Heart left ventricle (tissue), 16 donors: ENCODE results near the gene C11orf97. TPM values are rescaled to one million over a fixed set of nuclear protein-coding genes. Genes with fewer than 3 reads are reported as not detected.

Experiments
- ATAC-seq, 4 donors: fragments of 200-7000 bp; cut with Tn5 transposase; one replicate each; pipeline ENCODE4 v1.9.1; 2020 to 2022; ENCODE audit warnings: moderate library complexity in 4 of 4, mild to moderate bottlenecking in 3 of 4, moderate number of reproducible peaks in 1 of 4
- DNase-seq, 5 donors: peaks; one replicate each; pipeline ENCODE4 v3.0.0-alpha.2; 2020
- H3K27ac ChIP-seq, 12 donors: fragments of 200-600 bp; sonication (generic) in 4 of 12; one replicate each; pipeline versions ENCODE4 v1.5.0 to v1.8.0; 2016 to 2022; ENCODE audit warnings: mild to moderate bottlenecking in 2 of 12
- H3K27me3 ChIP-seq, 9 donors: fragments of 200-600 bp; sonication (generic) in 2 of 9; one replicate each; pipeline versions ENCODE4 v1.5.1 to v1.8.0; 2016 to 2022; ENCODE audit warnings: mild to moderate bottlenecking in 3 of 9
- H3K36me3 ChIP-seq, 9 donors: fragments of 200-600 bp; sonication (generic) in 2 of 9; one replicate each; pipeline versions ENCODE4 v1.5.0 to v1.8.0; 2018 to 2022; ENCODE audit warnings: mild to moderate bottlenecking in 2 of 9
- H3K4me1 ChIP-seq, 12 donors: fragments of 200-600 bp; sonication (generic) in 4 of 12; one replicate each; pipeline versions ENCODE4 v1.5.0 to v1.8.0; 2016 to 2022; ENCODE audit warnings: mild to moderate bottlenecking in 3 of 12
- H3K4me3 ChIP-seq, 12 donors: fragments of 200-600 bp; sonication (generic) in 4 of 12; one replicate each; pipeline versions ENCODE4 v1.5.0 to v1.8.0; 2017 to 2022; ENCODE audit warnings: mild to moderate bottlenecking in 9 of 12, moderate library complexity in 4 of 12
- H3K9me3 ChIP-seq, 12 donors: fragments of 200-600 bp; sonication (generic) in 4 of 12; one replicate each; pipeline versions ENCODE4 v1.5.0 to v1.8.0; 2016 to 2022; ENCODE audit warnings: mild to moderate bottlenecking in 1 of 12
- POLR2A ChIP-seq, 2 donors: fragments of 450-650 bp; IDR thresholded peaks; one replicate each; pipeline ENCODE4 v1.6.1; 2017; ENCODE audit warnings: antibody characterized with exemption in 2 of 2, mild to moderate bottlenecking in 2 of 2, moderate library complexity in 2 of 2
- WGBS, 4 donors: extraction: QIAGEN DNeasy Blood & Tissue Kit in 2 of 4; methylation state at CpG; one replicate each; pipeline versions ENCODE4 v1.1.5 to v1.1.7; 2013 to 2018; 5-methylcytosine and 5-hydroxymethylcytosine counted together
- intact Hi-C, 10 donors: fragments of 100-400 bp; cut with DNase I; formaldehyde crosslinking; loops; one replicate each; pipeline versions ENCODE4 v1.11.1 to v1.14.2; 2022
- polyA plus RNA-seq, 2 donors: library from polyadenylated mRNA; stranded (reverse); fragments of 200-250 nt; gene quantifications; one replicate each; pipeline ENCODE4 v1.2.3, GENCODE V29; 2013
- total RNA-seq, 9 donors: library from RNA; depleted of rRNA in 2 of 9; stranded (reverse); fragments of >200 nt in 2 of 9; fragmentation: NEBNext Ultra II Directional in 3 of 9; extraction: Animal tissue kit (Norgen Biotek cat#: 25700) in 3 of 9; gene quantifications; one replicate each; pipeline versions ENCODE4 v1.1.0 to v1.2.4, GENCODE V29; 2016 to 2023
- TF ChIP-seq, protein P1 (sequence below), 12 donors: fragments of 200-600 bp; sonication (generic) in 4 of 12; IDR thresholded peaks; one replicate each; pipeline versions ENCODE4 v1.5.0 to v1.8.0; 2018 to 2022; ENCODE audit warnings: antibody characterized with exemption in 12 of 12, mild to moderate bottlenecking in 5 of 12
- donor health status: ischemic (EF 13 %, LVEDD 7.1; RV severe dilation, severe dysfunction).
- donor health status: healthy with polysubstance abuse.
- donor health status: DM: no; HTN: yes; CAD: no.
- donor health status: DM: no; HTN: no; CAD: no.
- donor health status: ischemic (EF 25% LVEDD 6.9; RV normal size, moderate dysfunction).
- donor health status: ischemic (EF 25% LVEDD 5.7; RV mildly dilated, moderate dysfunction).
- donor health status: healthy.
- donor health status: DM: yes; HTN: yes; CAD: no.
- donor health status: ischemic (EF 35%, LVEDD 5.7; RV mildly dilated, moderate dysfunction).
- donor health status: nonischemic (EF 11% LVEDD 7.7; RV severe dilation, severe dysfunction).
- donor health status: DM: yes; HTN: yes; CAD: no.
- donor health status: PGD.
- donor health status: ischemic (EF 29% LVEDD 5.4; RV normal size, mild dysfunction).
- donor health status: nonischemic (EF 23%, LVEDD 6.1; RV moderate dilation, normal function).

C11orf97 gene
- total and polyA plus RNA-seq, 11 donors, result not detected

DNA sequence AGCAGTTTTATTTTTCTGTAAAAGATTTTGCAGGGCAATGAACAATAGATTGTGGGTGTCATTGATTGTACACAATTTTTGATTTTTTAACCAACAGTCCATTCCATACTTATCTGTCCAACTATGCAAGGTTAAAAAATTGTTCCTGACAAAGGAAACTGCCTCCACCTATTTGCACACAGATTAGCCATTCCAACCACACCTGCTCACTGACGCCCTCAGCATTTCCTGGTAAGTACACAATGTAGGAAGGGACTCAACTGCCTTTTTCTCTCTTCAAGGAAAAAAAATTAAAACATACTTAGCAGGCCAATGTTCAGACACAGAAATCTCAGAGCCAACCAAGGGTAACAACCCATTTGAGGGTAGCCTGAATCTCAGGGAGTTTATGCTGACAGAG lies 27.2 kb downstream of the C11orf97 start:
- H3K4me1 ChIP-seq, result peaks cover 0 to 27% (median 6%) of the 10 kb centered on the region in 12 donors
- ATAC-seq (no peak), DNase-seq (no peak)
- no peaks in the 10 kb centered on the region for H3K27me3 ChIP-seq
- H3K9me3 ChIP-seq, result no peaks in the 10 kb centered on the region
- H3K36me3 ChIP-seq, result no peaks in the 10 kb centered on the region
- H3K27ac ChIP-seq, result no peak overlapping the region
- TF ChIP-seq, protein P1, sequence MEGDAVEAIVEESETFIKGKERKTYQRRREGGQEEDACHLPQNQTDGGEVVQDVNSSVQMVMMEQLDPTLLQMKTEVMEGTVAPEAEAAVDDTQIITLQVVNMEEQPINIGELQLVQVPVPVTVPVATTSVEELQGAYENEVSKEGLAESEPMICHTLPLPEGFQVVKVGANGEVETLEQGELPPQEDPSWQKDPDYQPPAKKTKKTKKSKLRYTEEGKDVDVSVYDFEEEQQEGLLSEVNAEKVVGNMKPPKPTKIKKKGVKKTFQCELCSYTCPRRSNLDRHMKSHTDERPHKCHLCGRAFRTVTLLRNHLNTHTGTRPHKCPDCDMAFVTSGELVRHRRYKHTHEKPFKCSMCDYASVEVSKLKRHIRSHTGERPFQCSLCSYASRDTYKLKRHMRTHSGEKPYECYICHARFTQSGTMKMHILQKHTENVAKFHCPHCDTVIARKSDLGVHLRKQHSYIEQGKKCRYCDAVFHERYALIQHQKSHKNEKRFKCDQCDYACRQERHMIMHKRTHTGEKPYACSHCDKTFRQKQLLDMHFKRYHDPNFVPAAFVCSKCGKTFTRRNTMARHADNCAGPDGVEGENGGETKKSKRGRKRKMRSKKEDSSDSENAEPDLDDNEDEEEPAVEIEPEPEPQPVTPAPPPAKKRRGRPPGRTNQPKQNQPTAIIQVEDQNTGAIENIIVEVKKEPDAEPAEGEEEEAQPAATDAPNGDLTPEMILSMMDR (IDR thresholded peaks at IDR 0.05), result no peak
- TF ChIP-seq POLR2A (IDR thresholded peaks at IDR 0.05), result no peak
- 63 to 82% (median 71%) methylated on average over 1 of the region's 1 CpG for WGBS, 4 donors
- intact Hi-C loops, result no loop called here
- no peak overlapping the region for H3K4me3 ChIP-seq

DNA sequence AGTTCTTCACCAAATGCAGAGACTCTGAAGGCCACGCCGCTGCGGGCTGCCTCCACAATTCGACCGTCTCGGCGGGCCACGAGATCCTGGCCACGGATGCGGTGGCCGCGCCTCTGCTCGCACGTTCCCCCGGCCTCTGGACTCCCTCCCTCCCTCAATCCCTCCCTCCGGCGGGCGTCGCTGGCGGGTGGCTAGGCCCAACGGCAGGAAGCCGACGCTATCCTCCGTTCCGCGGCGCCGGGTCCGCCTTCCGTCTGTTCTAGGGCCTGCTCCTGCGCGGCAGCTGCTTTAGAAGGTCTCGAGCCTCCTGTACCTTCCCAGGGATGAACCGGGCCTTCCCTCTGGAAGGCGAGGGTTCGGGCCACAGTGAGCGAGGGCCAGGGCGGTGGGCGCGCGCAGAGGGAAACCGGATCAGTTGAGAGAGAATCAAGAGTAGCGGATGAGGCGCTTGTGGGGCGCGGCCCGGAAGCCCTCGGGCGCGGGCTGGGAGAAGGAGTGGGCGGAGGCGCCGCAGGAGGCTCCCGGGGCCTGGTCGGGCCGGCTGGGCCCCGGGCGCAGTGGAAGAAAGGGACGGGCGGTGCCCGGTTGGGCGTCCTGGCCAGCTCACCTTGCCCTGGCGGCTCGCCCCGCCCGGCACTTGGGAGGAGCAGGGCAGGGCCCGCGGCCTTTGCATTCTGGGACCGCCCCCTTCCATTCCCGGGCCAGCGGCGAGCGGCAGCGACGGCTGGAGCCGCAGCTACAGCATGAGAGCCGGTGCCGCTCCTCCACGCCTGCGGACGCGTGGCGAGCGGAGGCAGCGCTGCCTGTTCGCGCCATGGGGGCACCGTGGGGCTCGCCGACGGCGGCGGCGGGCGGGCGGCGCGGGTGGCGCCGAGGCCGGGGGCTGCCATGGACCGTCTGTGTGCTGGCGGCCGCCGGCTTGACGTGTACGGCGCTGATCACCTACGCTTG lies 31.7 kb downstream of the C11orf97 start, which contains the start of gene FUT4:
FUT4 (plus strand) TSS at position 227 of the 951 bp plus-strand sequence; CDS start at position 440, 213 bp downstream.
- 1 to 2% (median 1%) methylated on average over 48 to 109 of the region's 109 CpGs for WGBS, 4 donors
- Histone ChIP-seq H3K27ac (peak within 1 kb of the TSS; percentile 90 to 99 (median 96)), H3K4me3 (peak within 1 kb of the TSS; percentile 41 to 92 (median 77)), H3K9me3 (no peaks in the 10 kb centered on the region), H3K36me3 (peaks cover 0 to 5% (median 0%) of the 10 kb centered on the region in 9 donors), H3K4me1 (peaks cover 0 to 56% (median 28%) of the 10 kb centered on the region in 12 donors), H3K27me3 (no peaks in the 10 kb centered on the region)
- DNase-seq (peak; percentile 86 to 94 (median 90)), ATAC-seq (peak; percentile 82 to 95 (median 94))
- TF ChIP-seq, protein P1 (IDR thresholded peaks at IDR 0.05), result peak in 2 of 12 donors; percentile 10 to 16
- peak in 1 of 2 donors; percentile 43 for TF ChIP-seq POLR2A (IDR thresholded peaks at IDR 0.05)
- intact Hi-C loops, result no loop called here

DNA sequence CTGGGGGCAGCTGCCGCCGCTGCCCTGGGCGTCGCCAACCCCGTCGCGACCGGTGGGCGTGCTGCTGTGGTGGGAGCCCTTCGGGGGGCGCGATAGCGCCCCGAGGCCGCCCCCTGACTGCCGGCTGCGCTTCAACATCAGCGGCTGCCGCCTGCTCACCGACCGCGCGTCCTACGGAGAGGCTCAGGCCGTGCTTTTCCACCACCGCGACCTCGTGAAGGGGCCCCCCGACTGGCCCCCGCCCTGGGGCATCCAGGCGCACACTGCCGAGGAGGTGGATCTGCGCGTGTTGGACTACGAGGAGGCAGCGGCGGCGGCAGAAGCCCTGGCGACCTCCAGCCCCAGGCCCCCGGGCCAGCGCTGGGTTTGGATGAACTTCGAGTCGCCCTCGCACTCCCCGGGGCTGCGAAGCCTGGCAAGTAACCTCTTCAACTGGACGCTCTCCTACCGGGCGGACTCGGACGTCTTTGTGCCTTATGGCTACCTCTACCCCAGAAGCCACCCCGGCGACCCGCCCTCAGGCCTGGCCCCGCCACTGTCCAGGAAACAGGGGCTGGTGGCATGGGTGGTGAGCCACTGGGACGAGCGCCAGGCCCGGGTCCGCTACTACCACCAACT lies 32.5 kb downstream of the C11orf97 start:
- H3K4me1 ChIP-seq, result peaks cover 0 to 63% (median 29%) of the 10 kb centered on the region in 12 donors
- peak overlapping the region; percentile 90 to 99 (median 96) for H3K27ac ChIP-seq
- H3K9me3 ChIP-seq, result no peaks in the 10 kb centered on the region
- peak overlapping the region; percentile 41 to 92 (median 77) for H3K4me3 ChIP-seq
- no peaks in the 10 kb centered on the region for H3K27me3 ChIP-seq
- peak in 2 of 4 donors; percentile 2 to 3 for ATAC-seq
- peaks cover 0 to 5% (median 0%) of the 10 kb centered on the region in 9 donors for H3K36me3 ChIP-seq
- TF ChIP-seq, protein P1 (IDR thresholded peaks at IDR 0.05), result peak in 1 of 12 donors; percentile 8
- no peak for TF ChIP-seq POLR2A (IDR thresholded peaks at IDR 0.05)
- DNase-seq, result peak; percentile 16 to 74 (median 26)
- WGBS, 4 donors, result 14 to 30% (median 16%) methylated on average over 10 to 59 of the region's 59 CpGs
- intact Hi-C loops, result no loop called here
